ENCODE results near the gene TIMP2. TPM values are rescaled to one million over a fixed set of nuclear protein-coding genes. Genes with fewer than 3 reads are reported as not detected.

TIMP2 gene
- total and polyA plus RNA-seq, 8 donors = 20.9 to 100.0 (median 47.2) TPM

- 75 to 84% (median 78%) methylated on average over 19 of the region's 19 CpGs for WGBS, 5 donors
- no peak overlapping the region for H3K4me3 ChIP-seq
- no peak for DNase-seq
- intact Hi-C loops (cut with DNase I; ENCODE audit: low total_unique reads) = no loop called here
- peaks cover 0 to 5% (median 0%) of the 10 kb centered on the region in 4 donors for H3K4me1 ChIP-seq
- no peaks in the 10 kb centered on the region for H3K9me3 ChIP-seq
- H3K27ac ChIP-seq = peak overlapping the region in 3 of 5 donors; percentile 62 to 64 (median 64)
- peaks cover 88 to 100% (median 100%) of the 10 kb centered on the region in 4 donors for H3K36me3 ChIP-seq
- TF ChIP-seq POLR2AphosphoS5 (IDR thresholded peaks at IDR 0.05) (no peak), POLR2A (IDR thresholded peaks at IDR 0.05) (no peak), EP300 (IDR thresholded peaks at IDR 0.05) (no peak), CTCF (IDR thresholded peaks at IDR 0.05) (no peak)
- H3K27me3 ChIP-seq = no peaks in the 10 kb centered on the region
These were observed 106.9 kb downstream of the TIMP2 start for GRCh38 chr17:78818152-78818846.

GRCh38 chr17:78817123-78817522 lies 108.1 kb downstream of the TIMP2 start:
- H3K36me3 ChIP-seq = peaks cover 92 to 100% (median 100%) of the 10 kb centered on the region in 4 donors
- peak in 1 of 2 donors; percentile 67 for DNase-seq
- 70 to 86% (median 83%) methylated on average over 6 of the region's 6 CpGs for WGBS, 5 donors

GRCh38 chr17:78815696-78816095 lies 109.5 kb downstream of the TIMP2 start:
- Histone ChIP-seq H3K27ac (no peak overlapping the region), H3K4me1 (peaks cover 0 to 5% (median 0%) of the 10 kb centered on the region in 4 donors), H3K36me3 (peaks cover 92 to 100% (median 100%) of the 10 kb centered on the region in 4 donors), H3K9me3 (no peaks in the 10 kb centered on the region), H3K27me3 (no peaks in the 10 kb centered on the region), H3K4me3 (no peak overlapping the region)
- TF ChIP-seq POLR2AphosphoS5 (IDR thresholded peaks at IDR 0.05) (no peak), POLR2A (IDR thresholded peaks at IDR 0.05) (no peak), EP300 (IDR thresholded peaks at IDR 0.05) (no peak), CTCF (IDR thresholded peaks at IDR 0.05) (no peak)
- 79 to 97% (median 90%) methylated on average over 7 of the region's 7 CpGs for WGBS, 5 donors
- no peak for DNase-seq
- intact Hi-C loops (cut with DNase I; ENCODE audit: low total_unique reads) = no loop called here

More at GRCh38 chr17:78817123-78817522, 108.1 kb downstream of the TIMP2 start:
- Histone ChIP-seq H3K4me1 (peaks cover 0 to 5% (median 0%) of the 10 kb centered on the region in 4 donors), H3K4me3 (no peak overlapping the region), H3K9me3 (no peaks in the 10 kb centered on the region), H3K27me3 (no peaks in the 10 kb centered on the region), H3K27ac (peak overlapping the region in 4 of 5 donors; percentile 17 to 64 (median 40))
- intact Hi-C loops (cut with DNase I; ENCODE audit: low total_unique reads) = no loop called here
- TF ChIP-seq POLR2AphosphoS5 (IDR thresholded peaks at IDR 0.05) (peak in 1 of 3 donors; percentile 14), POLR2A (IDR thresholded peaks at IDR 0.05) (no peak)

GRCh38 chr17:78812855-78813254 lies 112.3 kb downstream of the TIMP2 start:
- Histone ChIP-seq H3K4me3 (no peak overlapping the region), H3K4me1 (no peaks in the 10 kb centered on the region), H3K27me3 (no peaks in the 10 kb centered on the region), H3K27ac (peak overlapping the region in 2 of 5 donors; percentile 18 to 41), H3K36me3 (peaks cover 80 to 100% (median 100%) of the 10 kb centered on the region in 4 donors), H3K9me3 (no peaks in the 10 kb centered on the region)
- TF ChIP-seq POLR2A (IDR thresholded peaks at IDR 0.05) = no peak
- no peak for TF ChIP-seq EP300 (IDR thresholded peaks at IDR 0.05)
- TF ChIP-seq CTCF (IDR thresholded peaks at IDR 0.05) = no peak
- no peak for TF ChIP-seq POLR2AphosphoS5 (IDR thresholded peaks at IDR 0.05)
- intact Hi-C loops (cut with DNase I; ENCODE audit: low total_unique reads) = no loop called here
- no peak for DNase-seq
- WGBS, 5 donors = 71 to 80% (median 78%) methylated on average over 8 of the region's 8 CpGs

- no peaks in the 10 kb centered on the region for H3K9me3 ChIP-seq
- TF ChIP-seq POLR2A (IDR thresholded peaks at IDR 0.05) (no peak), POLR2AphosphoS5 (IDR thresholded peaks at IDR 0.05) (no peak)
- H3K36me3 ChIP-seq = peaks cover 69 to 98% (median 97%) of the 10 kb centered on the region in 4 donors
- no peak for DNase-seq
- H3K27me3 ChIP-seq = no peaks in the 10 kb centered on the region
- H3K27ac ChIP-seq = no peak overlapping the region
- intact Hi-C loops (cut with DNase I; ENCODE audit: low total_unique reads) = no loop called here
- H3K4me3 ChIP-seq = no peak overlapping the region
- 78 to 89% (median 86%) methylated on average over 4 of the region's 4 CpGs for WGBS, 5 donors
- peaks cover 0 to 18% (median 0%) of the 10 kb centered on the region in 4 donors for H3K4me1 ChIP-seq
These were observed 117.0 kb downstream of the TIMP2 start for GRCh38 chr17:78808163-78808562.
